Fibroblast of gingiva (primary cell): ENCODE results near the gene TECTA.
A peak's percentile ranks its signal among the peaks of the same experiment; 100 is the strongest.
"Not testable (repeated sequence)": the region's sequence is repeated elsewhere in the genome, so short reads cannot be mapped to it uniquely, and the experiment has no call there.

ENCODE experiments used
- DNase-seq: peaks from one replicate; pipeline ENCODE4 v3.0.0-alpha.2; 2011; ENCODE audit warnings: low read depth

TECTA gene

DNA sequence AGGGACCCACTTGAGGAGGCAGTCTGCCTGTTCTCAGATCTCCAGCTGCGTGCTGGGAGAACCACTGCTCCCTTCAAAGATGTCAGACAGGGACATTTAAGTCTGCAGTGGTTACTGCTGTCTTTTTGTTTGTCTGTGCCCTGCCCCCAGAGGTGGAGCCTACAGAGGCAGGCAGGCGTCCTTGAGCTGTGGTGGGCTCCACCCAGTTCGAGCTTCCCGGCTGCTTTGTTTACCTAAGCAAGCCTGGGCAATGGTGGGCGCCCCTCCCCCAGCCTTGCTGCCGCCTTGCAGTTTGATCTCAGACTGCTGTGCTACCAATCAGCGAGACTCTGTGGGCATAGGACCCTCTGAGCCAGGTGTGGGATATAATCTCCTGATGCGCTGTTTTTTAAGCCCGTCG is 76.6 kb downstream of the TECTA start:
- DNase-seq, result not testable (repeated sequence)

DNA sequence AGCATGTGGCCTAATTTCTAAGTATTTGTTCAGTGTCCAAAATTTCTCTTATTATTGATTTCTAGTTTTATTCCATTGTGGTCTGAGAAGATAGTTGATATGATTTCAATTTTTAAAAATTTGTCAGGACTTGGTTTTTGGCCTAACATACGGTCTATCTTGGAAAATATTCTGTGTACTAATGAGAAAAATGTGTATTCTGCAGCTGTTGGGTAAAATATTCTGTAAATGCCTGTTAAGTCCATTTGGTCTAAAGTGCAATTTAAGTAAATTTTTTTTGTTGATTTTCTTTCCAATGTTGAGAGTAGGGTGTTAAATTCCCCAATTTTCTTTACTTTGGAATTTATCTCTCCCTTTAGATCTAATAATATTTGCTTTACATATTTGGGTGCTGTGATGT is 78.3 kb downstream of the TECTA start:
- no peak for DNase-seq

DNA sequence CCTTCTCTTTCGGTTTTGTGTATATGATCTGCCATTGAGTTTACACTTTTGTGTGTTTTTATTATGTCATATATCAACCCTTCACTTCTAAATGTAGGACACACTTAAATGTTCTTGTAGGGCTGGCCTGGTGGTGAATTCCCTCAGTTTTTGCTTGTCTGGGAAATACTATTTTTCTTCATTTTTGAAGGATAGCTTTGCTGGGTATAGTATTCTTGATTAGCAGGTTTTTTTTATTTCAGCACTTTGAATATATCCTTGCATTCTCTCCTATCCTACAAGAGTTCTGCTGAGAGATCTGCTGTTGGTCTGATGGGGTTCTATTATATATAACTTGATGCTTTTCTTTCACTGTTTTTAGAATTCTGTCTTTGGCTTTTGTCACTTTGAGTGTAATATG is 79.1 kb downstream of the TECTA start:
- no peak for DNase-seq

DNA sequence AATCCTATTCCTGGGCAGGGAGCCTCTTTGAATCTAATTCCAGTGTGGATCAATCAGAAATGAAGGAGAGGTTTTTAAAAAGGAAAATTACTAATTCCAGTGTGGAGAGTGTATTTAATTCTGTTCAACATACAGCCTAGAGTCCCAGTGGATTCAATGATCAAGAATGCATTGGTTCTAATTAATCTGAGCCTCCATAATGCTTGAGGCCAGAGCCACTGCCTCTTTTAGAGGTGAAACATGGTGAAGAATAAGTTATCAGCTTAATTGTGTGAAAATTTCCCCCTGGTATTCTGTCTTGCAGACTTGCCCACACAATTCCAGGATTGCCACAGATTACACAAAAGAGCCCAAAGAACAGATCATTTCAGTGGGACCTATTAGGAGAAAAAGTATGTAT is 87.7 kb downstream of the TECTA start:
- no peak for DNase-seq

DNA sequence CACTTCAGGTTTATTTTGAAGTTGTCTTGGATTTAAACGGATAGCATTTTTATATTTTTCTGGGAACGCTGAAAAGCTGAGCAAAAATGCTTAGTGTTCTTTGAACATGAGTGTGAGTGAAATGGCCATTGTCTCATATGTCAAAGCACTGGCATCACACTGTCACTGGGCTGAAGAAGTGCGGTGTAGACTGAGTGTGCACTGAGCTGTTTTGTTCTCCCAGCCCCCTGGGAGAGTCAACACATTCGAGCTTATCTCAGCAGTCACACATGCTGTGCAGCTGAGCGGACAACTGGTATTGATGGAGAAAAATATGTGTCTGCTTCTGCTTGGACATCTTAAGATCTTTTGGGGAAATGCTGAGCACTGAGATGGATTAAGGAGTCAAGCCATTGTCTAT is 90.8 kb downstream of the TECTA start:
- DNase-seq, result no peak

DNA sequence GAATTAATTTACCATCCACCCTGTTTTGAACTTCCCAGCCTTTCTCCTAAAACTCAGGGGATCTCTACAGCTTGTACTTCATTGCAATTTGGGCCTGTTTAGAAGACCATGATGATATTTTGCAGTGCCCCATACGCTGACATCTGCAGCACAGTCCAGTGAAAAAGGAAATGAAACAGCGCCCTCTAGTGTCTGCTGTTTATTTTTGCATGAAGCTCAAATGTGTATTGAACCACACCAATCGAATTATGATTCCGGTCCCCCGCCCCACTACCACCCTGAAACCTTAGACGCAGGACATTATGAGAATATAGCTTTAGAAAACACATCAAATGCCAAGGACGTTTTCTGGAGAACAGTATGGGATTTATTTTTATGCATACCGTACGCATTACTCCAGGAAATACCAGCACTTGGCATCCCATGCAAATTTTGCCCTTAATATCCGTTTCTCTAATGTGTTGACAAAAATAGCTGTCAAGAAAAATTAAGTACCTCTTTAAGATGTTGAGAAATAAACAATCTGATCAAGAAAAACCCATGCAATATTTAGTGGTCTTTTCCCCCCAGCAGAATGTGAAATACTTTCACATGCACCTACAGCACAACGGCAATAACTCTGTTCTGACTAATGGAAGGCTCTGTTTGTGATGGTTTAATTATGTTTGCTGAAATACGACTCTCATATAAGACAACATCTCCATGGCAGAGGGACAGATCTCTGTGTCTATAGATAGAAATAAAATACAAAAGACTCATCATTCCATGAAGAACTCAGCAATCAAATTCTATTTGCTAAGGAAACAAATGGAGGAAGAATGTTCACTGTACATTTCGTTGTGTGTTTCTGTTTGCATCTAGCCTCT is 93.9 kb downstream of the TECTA start:
- peak; percentile 46 for DNase-seq

DNA sequence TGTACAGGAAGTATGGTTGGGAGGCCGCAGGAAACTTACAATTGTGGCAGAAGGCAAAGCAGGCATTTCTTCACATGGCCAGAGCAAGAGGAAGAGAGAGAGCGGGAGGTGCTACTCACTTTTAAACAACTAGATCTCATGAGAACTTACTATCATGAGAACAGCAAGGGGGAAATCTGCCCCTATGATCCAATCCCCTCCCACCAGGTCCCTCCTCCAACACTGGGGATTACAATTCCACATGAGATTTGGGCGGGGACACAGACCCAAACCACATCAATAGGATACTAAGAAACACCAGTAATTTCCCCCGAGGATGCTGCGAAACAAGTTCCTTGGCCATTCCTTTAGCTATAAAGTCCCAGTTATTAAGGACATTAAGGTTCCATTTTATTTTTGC is 97.4 kb downstream of the TECTA start:
- DNase-seq, result no peak

DNA sequence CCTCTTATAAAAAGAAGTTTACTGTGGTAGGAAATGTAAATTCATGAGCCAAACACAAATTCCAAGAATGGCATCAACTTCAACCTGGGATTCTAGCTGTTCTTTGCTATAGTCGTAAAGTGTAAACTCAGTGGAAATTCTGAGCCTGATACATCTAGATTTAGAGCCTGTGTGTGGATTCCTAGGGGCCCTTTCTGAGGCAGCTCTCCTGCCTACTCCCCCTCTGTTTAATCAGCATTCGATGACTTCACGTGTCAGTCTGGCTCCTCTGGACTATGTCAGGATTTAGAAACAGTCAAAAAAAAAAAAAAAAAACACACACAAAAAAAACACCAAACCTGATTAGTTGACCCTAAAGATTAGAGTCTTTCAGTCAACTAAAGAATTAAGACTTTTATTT is 98.5 kb downstream of the TECTA start:
- DNase-seq, result no peak

DNA sequence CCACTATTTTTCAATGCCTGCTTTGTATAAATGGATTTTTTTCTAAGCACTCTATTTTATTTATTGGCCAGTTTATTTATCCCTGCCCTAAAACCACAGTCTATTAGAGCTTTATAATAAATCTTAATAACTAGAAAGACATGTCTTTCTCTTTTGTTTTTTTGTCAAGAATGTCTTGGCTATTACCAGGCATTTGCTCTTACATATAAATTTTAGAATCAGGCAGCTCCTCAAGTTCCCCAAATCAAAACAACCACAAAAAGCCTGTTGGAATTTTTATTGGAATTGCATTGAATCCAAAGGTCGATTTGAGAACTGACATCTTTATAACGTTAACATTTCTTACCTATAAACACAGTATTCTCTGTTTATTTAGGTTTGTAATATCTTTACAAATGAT is 105.8 kb downstream of the TECTA start:
- DNase-seq, result no peak

DNA sequence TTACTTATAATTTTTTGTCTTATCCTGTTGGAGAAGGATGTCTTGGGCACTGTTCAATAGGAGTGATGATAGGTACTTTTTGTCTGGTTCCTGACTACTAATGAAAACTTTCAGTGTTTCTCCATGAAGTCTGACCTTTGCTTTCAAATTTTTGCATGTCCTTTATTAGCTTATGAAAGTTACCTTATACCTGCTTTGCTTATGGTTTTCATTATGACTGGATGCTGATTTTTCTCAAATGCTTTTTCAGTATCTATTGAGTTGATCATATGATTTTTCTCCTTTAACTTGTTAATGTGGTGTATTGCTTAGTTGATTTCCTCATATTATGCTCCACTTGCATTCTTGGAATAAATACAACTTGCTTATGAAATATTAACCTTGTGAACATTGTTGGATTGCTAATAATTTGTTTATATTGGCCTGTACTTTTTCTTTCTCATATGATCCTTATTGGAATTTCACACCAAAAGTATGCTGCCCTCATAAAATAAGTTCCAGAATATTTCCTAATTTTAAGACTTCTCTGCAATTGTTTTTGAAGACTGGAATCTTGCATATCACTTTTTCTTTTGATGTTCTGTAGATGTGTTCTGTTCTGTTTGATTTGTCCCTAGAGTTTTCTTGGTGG is 106.6 kb downstream of the TECTA start:
- DNase-seq, result peak; percentile 63

DNA sequence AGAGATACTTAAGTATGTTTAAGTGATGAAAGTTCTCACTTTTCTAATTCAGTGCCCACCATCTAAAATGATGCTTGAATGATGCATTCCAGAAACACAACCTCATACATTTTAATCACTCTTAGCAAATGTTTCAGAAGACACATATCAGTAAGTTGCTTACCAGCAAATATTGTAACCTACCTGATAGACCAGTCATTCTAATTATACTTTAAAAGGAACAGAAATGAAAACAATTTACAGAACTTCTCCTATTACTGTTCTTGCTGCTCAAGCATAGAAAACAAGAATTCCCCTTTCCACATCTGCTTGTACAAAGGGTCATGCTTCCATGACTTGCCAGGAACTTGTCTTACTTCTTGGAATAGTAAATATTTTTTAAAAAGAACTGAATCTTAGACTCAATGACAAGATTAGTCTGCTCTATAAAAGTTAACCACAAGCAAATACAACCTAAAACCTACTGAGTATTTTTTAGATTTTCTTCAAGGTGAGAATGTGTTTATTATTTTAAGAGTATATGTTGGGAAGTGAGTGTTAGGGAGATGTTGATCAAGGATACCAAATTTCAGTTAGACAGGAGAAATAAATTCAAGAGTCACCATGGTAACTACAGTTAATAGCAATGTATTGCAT is 109.5 kb downstream of the TECTA start:
- no peak for DNase-seq

DNA sequence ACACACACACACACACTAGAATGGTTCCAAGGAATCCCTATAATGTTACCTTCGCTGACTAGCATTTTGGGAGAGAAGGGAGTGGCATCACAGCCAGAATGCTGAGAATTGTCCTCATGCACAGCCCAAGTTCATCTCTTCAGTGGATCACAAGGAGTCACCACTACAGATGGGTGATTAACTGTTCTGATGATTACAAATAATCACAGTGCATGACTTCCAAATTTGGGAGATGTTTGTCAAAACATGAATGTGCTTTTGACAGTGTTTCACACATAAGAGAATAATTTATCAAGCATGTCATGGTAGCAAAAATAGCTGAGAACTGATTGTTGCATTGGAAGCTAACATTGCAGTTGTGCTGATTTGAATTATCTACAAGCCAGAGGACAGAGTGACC is 110.6 kb downstream of the TECTA start:
- DNase-seq, result no peak

DNA sequence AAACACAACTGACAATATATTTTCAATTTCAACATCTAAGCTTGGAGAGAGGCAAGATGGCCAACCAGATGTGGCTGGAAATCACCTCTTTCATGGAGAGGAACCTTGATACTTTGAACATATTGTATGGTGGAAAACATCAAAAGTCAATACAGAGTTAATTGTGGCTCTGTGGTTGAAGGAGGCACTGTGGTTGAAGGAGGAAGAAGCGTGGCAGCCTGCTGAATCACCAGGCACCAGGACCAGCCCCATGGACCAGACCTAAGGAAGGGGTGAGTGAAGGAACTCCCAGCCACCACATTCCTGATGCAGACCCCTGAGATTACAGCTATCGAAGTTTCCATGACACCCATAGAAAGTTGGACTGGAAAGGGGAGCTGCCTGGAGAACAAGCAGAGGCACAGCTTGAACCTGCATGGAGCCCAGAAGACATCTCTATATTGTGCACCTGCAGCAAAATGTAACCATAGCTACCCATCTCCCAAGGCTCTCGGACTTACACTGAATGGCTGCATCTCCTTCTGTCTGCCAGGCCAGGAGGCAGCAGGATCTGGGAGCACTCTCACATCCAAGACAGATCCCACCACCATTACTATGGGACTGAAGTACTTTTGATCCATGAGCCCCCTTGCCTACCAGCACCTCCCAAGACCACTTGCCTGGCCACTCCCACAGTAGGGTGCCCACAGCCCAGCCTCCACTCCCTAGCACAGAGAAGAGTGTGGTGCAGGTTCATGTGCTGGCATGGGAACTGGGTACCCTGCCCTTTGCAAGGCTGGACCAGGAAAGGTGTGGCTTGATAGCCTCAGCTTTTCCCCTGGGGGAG is 111.7 kb downstream of the TECTA start:
- no peak for DNase-seq

DNA sequence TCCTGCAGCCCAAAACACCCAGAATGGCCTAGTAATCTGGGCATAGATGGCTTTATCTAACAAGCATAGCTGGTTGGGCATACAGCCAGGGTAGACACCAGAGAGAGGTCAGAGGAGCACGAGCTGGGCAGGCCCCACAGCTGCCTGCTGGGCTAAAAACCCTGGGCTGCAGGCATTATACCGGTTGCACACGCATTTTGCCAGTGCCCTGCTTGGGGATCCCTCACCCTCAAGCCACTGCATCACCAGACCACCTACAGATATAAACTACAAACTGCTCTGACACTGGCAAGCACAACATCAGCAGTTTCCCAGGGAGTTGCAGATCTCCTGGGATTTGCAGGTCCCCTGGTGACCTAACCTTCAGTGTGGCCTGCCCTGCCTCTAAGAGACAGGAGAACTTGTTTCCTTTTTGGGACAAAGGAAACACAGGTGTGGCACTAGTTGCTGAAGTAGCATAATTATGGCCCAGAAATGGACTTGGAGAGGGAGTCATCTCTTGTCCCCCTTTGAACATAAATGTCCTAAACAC is 112.4 kb downstream of the TECTA start:
- DNase-seq, result no peak

DNA sequence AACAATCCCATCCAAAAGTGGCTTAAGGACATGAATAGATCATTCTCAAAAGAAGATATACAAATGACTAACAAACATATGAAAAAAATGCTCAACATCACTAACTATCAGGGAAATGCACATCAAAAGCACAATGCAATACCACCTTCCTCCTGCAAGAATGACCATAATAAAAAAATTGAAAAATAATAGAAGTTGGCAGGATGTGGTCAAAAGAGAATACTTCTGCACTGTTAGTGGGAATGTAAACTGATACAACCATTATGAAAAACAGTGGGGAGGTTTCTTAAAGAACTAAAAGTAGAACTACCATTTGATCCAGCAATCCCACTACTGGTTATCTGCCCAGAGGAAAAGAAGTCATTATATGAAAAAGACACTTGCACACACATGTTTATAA is 113.8 kb downstream of the TECTA start:
- no peak for DNase-seq

DNA sequence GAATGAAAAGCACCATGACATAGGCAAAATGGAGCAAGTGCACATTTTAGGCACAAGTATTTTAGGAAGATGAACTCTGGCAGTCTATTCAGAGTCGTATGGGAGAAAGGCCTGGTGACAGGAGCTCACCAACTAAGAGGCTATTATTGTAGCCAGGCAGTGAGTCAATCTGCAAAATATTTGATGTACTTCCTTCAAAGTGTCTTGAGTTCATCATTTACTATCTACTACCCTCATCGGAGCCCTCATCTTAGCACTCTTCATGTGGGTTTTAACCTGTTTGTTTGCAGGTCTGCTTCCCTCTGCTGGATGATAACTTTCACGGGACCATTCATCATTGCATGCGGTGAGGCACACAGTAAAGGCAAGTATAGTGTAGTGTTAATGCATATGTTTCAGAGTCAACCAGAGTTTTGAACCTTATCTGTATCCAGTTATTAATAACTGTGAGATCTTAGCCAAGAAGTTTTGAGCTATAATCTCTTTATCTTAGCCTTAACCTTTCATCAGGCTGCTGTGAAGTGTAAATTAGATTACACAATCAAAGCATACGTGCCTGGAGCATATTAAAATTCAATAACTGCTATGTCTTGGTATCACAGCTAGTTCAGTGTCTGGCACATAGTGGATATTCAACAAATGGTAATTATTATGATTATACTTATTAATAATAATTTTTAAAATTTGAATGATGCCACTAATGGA is 120.6 kb downstream of the TECTA start:
- DNase-seq, result no peak

DNA sequence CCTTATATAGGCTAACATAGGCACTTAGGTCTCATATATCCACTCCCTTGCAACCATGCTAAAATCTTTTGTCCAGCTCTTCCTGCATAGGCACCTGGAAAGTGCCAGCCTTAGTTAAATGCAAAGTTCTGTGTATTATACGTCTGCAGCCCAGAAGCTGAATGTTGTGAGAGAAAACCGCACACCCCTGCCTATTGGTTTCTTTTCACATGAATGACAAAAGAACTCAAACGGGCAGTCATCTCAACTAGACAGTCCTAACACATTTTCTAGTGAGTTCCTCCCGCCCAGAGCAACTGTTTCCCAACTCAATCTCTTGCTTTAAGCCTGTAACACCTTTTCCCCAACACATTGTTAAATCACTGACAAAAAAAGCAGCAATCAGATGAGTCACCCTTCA is 122.1 kb downstream of the TECTA start:
- no peak for DNase-seq

DNA sequence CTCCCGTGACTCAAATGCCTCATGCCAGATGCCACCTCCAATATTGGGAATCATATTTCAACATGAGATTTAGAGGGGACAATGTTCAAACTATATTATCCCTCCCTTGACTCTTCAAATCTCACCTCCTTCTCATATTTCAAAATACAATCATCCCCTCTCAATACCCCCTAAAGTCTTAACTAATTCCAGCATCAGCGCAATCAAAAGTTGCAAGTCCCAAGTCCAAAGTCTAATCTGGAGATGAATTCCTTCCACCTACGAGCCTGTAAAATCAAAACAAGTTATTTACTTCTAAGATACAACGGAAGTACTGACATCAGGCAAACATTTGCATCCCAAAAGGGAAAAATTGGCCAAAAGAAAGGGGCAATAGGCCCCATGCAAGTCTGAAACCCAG is 124.3 kb downstream of the TECTA start:
- no peak for DNase-seq

DNA sequence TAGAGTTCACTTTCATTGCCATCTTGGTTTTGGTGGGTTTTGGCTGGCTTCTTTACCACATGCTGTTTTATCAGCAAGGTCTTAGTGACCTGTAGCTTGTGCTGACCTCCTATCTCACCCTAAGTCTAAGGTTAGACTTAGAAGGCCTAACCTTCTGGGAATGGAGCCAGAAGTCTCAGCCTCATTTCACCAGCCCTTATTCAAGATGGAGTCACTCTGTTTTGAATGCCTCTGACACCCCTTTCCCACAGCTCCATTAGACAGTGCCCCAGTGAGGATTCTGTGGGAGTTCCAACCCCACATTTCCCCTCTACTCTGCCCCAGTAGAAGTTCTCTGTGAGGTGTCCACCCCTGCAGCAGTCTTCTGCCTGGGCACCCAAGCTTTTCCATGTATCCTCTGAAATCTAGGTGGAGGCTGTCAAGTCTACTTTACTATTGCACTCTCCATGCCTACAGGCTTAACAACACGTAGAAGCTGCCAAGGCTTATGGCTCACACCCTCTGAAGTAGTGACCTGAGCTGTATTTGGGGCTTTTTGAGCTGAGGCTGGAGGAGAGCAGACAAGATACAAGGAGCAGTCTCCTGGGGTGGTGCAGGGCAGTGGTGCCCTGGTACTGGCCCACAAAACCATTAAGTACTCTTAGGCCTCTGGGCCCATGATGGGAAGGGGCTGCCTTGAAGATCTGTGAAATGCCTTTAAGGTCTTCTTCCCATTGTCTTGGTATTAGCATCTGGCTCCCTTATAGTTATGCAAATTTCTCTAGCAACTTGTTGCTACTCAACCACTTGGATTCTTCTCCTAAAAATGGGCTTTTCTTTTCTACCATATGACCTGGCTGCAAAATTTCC is 125.6 kb downstream of the TECTA start:
- no peak for DNase-seq

DNA sequence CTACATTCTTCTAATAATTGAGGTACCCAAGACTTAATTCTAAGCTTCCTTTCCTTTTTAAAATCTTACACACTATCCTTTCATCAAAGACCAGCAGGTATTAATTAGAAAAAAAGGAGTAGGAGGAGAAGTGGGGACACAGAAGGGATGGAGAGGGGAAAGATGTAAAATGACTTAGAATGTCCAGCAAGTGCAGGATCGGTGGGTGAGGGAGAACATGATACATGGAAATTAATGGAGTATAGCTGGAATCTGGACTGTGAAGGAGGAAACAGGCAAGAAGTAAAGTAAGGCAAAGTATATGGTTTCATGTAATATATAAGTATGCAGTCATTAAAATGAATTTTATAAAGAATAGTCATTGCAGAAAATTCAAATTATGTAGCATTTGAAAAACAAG is 127.8 kb downstream of the TECTA start:
- DNase-seq, result no peak
